Mammary epithelial cell (primary cell): ENCODE measurements around the gene CLNK.

Experiments used
- EZH2 ChIP-seq: IDR thresholded peaks from 2 replicates; pipeline ENCODE4 v1.6.1; 2012; ENCODE audit warnings: low read length, inconsistent platforms, borderline replicate concordance
- TF ChIP-seq, protein P1 (sequence below), 2 donors: IDR thresholded peaks in 1 of 2; conservative IDR thresholded peaks in 1 of 2; 2 replicates each; pipeline ENCODE4 v1.5.1; 2011 to 2012; ENCODE audit warnings: inconsistent platforms in 2 of 2, low read length in 2 of 2, mild to moderate bottlenecking in 2 of 2, control low read depth in 1 of 2, low read depth in 1 of 2; ENCODE audit not compliant: insufficient read depth in 1 of 2; ENCODE audit errors: extremely low read depth in 1 of 2

DNA sequence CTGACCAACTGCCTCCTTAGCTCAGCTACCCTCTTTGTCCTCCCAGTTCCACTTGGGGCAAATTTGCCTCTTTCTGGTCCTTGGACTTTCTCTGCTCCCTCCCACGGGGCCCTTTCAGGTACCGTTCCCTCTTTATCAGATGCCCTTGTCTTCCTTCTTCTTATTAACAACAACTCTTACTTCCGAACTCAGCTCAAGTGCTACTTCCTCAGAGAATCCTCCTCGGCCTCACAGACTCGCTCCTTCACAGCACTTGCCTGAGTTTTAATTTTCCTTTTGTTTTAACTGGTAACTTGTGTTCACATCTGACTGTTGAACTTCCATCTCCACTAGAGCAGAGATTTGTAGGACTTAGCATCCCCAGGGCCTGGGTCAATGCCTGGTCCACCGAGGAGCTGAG is 85.7 kb downstream of the CLNK start:
- TF ChIP-seq, protein P1, sequence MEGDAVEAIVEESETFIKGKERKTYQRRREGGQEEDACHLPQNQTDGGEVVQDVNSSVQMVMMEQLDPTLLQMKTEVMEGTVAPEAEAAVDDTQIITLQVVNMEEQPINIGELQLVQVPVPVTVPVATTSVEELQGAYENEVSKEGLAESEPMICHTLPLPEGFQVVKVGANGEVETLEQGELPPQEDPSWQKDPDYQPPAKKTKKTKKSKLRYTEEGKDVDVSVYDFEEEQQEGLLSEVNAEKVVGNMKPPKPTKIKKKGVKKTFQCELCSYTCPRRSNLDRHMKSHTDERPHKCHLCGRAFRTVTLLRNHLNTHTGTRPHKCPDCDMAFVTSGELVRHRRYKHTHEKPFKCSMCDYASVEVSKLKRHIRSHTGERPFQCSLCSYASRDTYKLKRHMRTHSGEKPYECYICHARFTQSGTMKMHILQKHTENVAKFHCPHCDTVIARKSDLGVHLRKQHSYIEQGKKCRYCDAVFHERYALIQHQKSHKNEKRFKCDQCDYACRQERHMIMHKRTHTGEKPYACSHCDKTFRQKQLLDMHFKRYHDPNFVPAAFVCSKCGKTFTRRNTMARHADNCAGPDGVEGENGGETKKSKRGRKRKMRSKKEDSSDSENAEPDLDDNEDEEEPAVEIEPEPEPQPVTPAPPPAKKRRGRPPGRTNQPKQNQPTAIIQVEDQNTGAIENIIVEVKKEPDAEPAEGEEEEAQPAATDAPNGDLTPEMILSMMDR (conservative IDR thresholded peaks at IDR 0.05 in 1 of 2, IDR thresholded peaks at IDR 0.05 in 1 of 2; ENCODE audit: extremely low read depth in 1 of 2, insufficient read depth in 1 of 2, low read depth in 1 of 2, low read length in 2 of 2): no peak
- no peak for TF ChIP-seq EZH2
